NCI-H128 (cell line): ENCODE results near the gene TTPAL.
"Not testable (repeated sequence)": the region's sequence is repeated elsewhere in the genome, so short reads cannot be mapped to it uniquely, and the experiment has no call there.

Source experiments
- DNase-seq: peaks from one replicate; lab custom pipeline; 2025; ENCODE audit not compliant: unreplicated experiment; lab: John Stamatoyannopoulos, UW

TTPAL gene

GRCh38 chr20:44467289-44467883, 8.3 kb upstream of the TTPAL start:
- DNase-seq, result no peak

GRCh38 chr20:44468044-44468782, 7.5 kb upstream of the TTPAL start:
- DNase-seq, result no peak

GRCh38 chr20:44470327-44470726, 5.3 kb upstream of the TTPAL start:
- DNase-seq, result no peak

- DNase-seq, result no peak
Observed at GRCh38 chr20:44471481-44471882, 4.2 kb upstream of the TTPAL start.

GRCh38 chr20:44472283-44472682, 3.4 kb upstream of the TTPAL start:
- DNase-seq, result not testable (repeated sequence)

- DNase-seq, result no peak
Observed at GRCh38 chr20:44475372-44475693, 341 bp upstream of the TTPAL start.

GRCh38 chr20:44477151-44477550, 1.5 kb downstream of the TTPAL start:
- no peak for DNase-seq

GRCh38 chr20:44478206-44478605, 2.5 kb downstream of the TTPAL start:
- DNase-seq, result no peak

- DNase-seq, result no peak
Observed at GRCh38 chr20:44479643-44480042, 4.0 kb downstream of the TTPAL start.

GRCh38 chr20:44480097-44480496, 4.4 kb downstream of the TTPAL start:
- no peak for DNase-seq

- DNase-seq, result no peak
Observed at GRCh38 chr20:44481719-44482416, 6.2 kb downstream of the TTPAL start.

GRCh38 chr20:44483112-44483511, 7.4 kb downstream of the TTPAL start:
- no peak for DNase-seq

- no peak for DNase-seq
Observed at GRCh38 chr20:44485078-44485829, 9.6 kb downstream of the TTPAL start.

- no peak for DNase-seq
Observed at GRCh38 chr20:44485830-44486198, 10.1 kb downstream of the TTPAL start.

- DNase-seq, result no peak
Observed at GRCh38 chr20:44488551-44488950, 12.9 kb downstream of the TTPAL start.

- DNase-seq, result no peak
Observed at GRCh38 chr20:44489223-44489622, 13.5 kb downstream of the TTPAL start.

GRCh38 chr20:44489931-44490330, 14.3 kb downstream of the TTPAL start:
- DNase-seq, result no peak

- no peak for DNase-seq
Observed at GRCh38 chr20:44491635-44492395, 16.1 kb downstream of the TTPAL start.

GRCh38 chr20:44494266-44494665, 18.6 kb downstream of the TTPAL start:
- no peak for DNase-seq

- no peak for DNase-seq
Observed at GRCh38 chr20:44494681-44495080, 19.0 kb downstream of the TTPAL start.

- DNase-seq, result no peak
Observed at GRCh38 chr20:44495257-44495656, 19.6 kb downstream of the TTPAL start.
